DOHH2 (cell line): ENCODE data around the gene ZNF180.

Source experiments
- H3F3A ChIP-seq: fragments of 200-600 bp; sonication (generic), shearing (Covaris generic); 2 replicates; pipeline ENCODE4 v1.6.0; 2016; ENCODE audit warnings: antibody characterized with exemption, mild to moderate bottlenecking; ENCODE audit not compliant: control insufficient read depth, insufficient read depth
- H3K27ac ChIP-seq: fragments of 200-600 bp; sonication (generic); 2 replicates; pipeline ENCODE4 v1.5.1; 2014; ENCODE audit warnings: low read depth, mild to moderate bottlenecking, low read length, moderate library complexity
- H3K27me3 ChIP-seq: fragments of 200-600 bp; sonication (generic); 2 replicates; pipeline ENCODE4 v1.6.1; 2014; ENCODE audit warnings: mild to moderate bottlenecking, low read length, mixed read lengths; ENCODE audit not compliant: control insufficient read depth
- H3K36me3 ChIP-seq: fragments of 200-600 bp; sonication (generic); 2 replicates; pipeline ENCODE4 v1.6.1; 2014; ENCODE audit warnings: mild to moderate bottlenecking, low read length, moderate library complexity, mixed read lengths; ENCODE audit not compliant: control insufficient read depth
- H3K4me1 ChIP-seq: fragments of 200-600 bp; sonication (generic); 2 replicates; pipeline ENCODE4 v1.6.1; 2014; ENCODE audit warnings: mild to moderate bottlenecking, low read length, mixed read lengths; ENCODE audit not compliant: control insufficient read depth
- H3K4me2 ChIP-seq: fragments of 200-600 bp; sonication (generic); 2 replicates; pipeline ENCODE4 v1.6.0; 2014; ENCODE audit warnings: mild to moderate bottlenecking, low read length, moderate library complexity
- H3K4me3 ChIP-seq: fragments of 200-600 bp; sonication (generic); 2 replicates; pipeline ENCODE4 v1.5.1; 2014; ENCODE audit warnings: mild to moderate bottlenecking, low read length, mixed read lengths
- H3K79me2 ChIP-seq: fragments of 200-600 bp; sonication (generic); 2 replicates; pipeline ENCODE4 v1.6.1; 2014; ENCODE audit warnings: mild to moderate bottlenecking, low read length, mixed read lengths; ENCODE audit not compliant: control insufficient read depth
- H3K9me2 ChIP-seq: fragments of 200-600 bp; sonication (generic); replicated peaks from 2 replicates; pipeline ENCODE4 v1.6.1; 2014; ENCODE audit warnings: mild to moderate bottlenecking, low read length, mixed read lengths; ENCODE audit not compliant: control insufficient read depth
- H3K9me3 ChIP-seq: fragments of 200-600 bp; sonication (generic); 2 replicates; pipeline ENCODE4 v1.6.1; 2014; ENCODE audit warnings: antibody characterized with exemption, low read length, mixed read lengths; ENCODE audit not compliant: control insufficient read depth, insufficient read depth
- H4K20me1 ChIP-seq: fragments of 200-600 bp; sonication (generic); 2 replicates; pipeline ENCODE4 v1.6.0; 2014; ENCODE audit warnings: low read depth, mild to moderate bottlenecking, antibody characterized with exemption, low read length, moderate library complexity; ENCODE audit not compliant: control insufficient read depth, insufficient read depth
- CTCF ChIP-seq: fragments of 200-600 bp; sonication (generic); IDR thresholded peaks from one replicate; pipeline ENCODE4 v1.5.1; 2014; ENCODE audit warnings: antibody characterized with exemption, mild to moderate bottlenecking, low read depth, low read length; ENCODE audit not compliant: poor library complexity, severe bottlenecking
- EZH2phosphoT487 ChIP-seq: fragments of 200-600 bp; sonication (generic); IDR thresholded peaks from 2 replicates; pipeline ENCODE4 v1.6.1; 2017; ENCODE audit warnings: borderline replicate concordance, mild to moderate bottlenecking, antibody characterized with exemption, low read length, moderate library complexity, mixed read lengths

ZNF180 gene

GRCh38 chr19:44529536-44529935, 29.2 kb upstream of the ZNF180 start, which contains the start of gene CEACAM20:
CEACAM20 (minus strand) TSS chr19:44529675; CDS start chr19:44529509, 166 bp downstream.
- H4K20me1 ChIP-seq: no peaks in the 10 kb centered on the region
- no peak within 1 kb of the TSS for H3K27ac ChIP-seq
- TF ChIP-seq EZH2phosphoT487 (no peak), CTCF (no peak)
- H3K79me2 ChIP-seq: no peaks in the 10 kb centered on the region
- H3K9me2 ChIP-seq: no peaks in the 10 kb centered on the region
- H3K9me3 ChIP-seq: no peaks in the 10 kb centered on the region
- no peak within 1 kb of the TSS for H3K4me2 ChIP-seq
- H3F3A ChIP-seq: no peaks in the 10 kb centered on the region
- no peak within 1 kb of the TSS for H3K4me3 ChIP-seq
- no peaks in the 10 kb centered on the region for H3K4me1 ChIP-seq
- H3K36me3 ChIP-seq: no peaks in the 10 kb centered on the region
- no peaks in the 10 kb centered on the region for H3K27me3 ChIP-seq

- H3K9me2 ChIP-seq: no peaks in the 10 kb centered on the region
- H3K27me3 ChIP-seq: no peaks in the 10 kb centered on the region
- H3K4me3 ChIP-seq: no peak overlapping the region
- H3K27ac ChIP-seq: no peak overlapping the region
- no peaks in the 10 kb centered on the region for H4K20me1 ChIP-seq
- no peaks in the 10 kb centered on the region for H3K9me3 ChIP-seq
- no peak overlapping the region for H3K4me2 ChIP-seq
- no peaks in the 10 kb centered on the region for H3F3A ChIP-seq
- H3K4me1 ChIP-seq: no peaks in the 10 kb centered on the region
- no peaks in the 10 kb centered on the region for H3K36me3 ChIP-seq
- TF ChIP-seq EZH2phosphoT487 (no peak), CTCF (no peak)
- H3K79me2 ChIP-seq: no peaks in the 10 kb centered on the region
Observed at GRCh38 chr19:44527554-44527953, 27.2 kb upstream of the ZNF180 start.

GRCh38 chr19:44525721-44526430, 25.6 kb upstream of the ZNF180 start:
- H3K4me2 ChIP-seq: no peak overlapping the region
- no peaks in the 10 kb centered on the region for H3K9me2 ChIP-seq
- H4K20me1 ChIP-seq: no peaks in the 10 kb centered on the region
- H3K9me3 ChIP-seq: no peaks in the 10 kb centered on the region; the same call in 1 of the 2 replicates
- TF ChIP-seq EZH2phosphoT487 (no peak), CTCF (no peak)
- H3K4me1 ChIP-seq: no peaks in the 10 kb centered on the region
- H3K4me3 ChIP-seq: no peak overlapping the region
- no peaks in the 10 kb centered on the region for H3F3A ChIP-seq
- no peaks in the 10 kb centered on the region for H3K79me2 ChIP-seq
- H3K27me3 ChIP-seq: no peaks in the 10 kb centered on the region
- no peak overlapping the region for H3K27ac ChIP-seq
- no peaks in the 10 kb centered on the region for H3K36me3 ChIP-seq
